IPS-18a (cell line): Measurements from ENCODE around the gene STK17A.

Experiments
- H3K27ac ChIP-seq: one replicate; pipeline ENCODE4 v1.5.1; 2013; ENCODE audit warnings: low read length
- H3K27me3 ChIP-seq: one replicate; pipeline ENCODE4 v1.6.1; 2013; ENCODE audit warnings: mild to moderate bottlenecking, low read length; ENCODE audit not compliant: control insufficient read depth, insufficient read depth
- H3K36me3 ChIP-seq: one replicate; pipeline ENCODE4 v1.6.1; 2013; ENCODE audit warnings: low read depth, low read length; ENCODE audit not compliant: control insufficient read depth
- H3K4me1 ChIP-seq: one replicate; pipeline ENCODE4 v1.6.1; 2013; ENCODE audit warnings: low read depth, low read length; ENCODE audit not compliant: control insufficient read depth
- H3K4me3 ChIP-seq: one replicate; pipeline ENCODE4 v1.5.1; 2013; ENCODE audit warnings: low read length
- H3K9ac ChIP-seq: one replicate; pipeline ENCODE4 v1.6.1; 2013; ENCODE audit warnings: mild to moderate bottlenecking, low read length, moderate library complexity
- H3K9me3 ChIP-seq: one replicate; pipeline ENCODE4 v1.6.1; 2013; ENCODE audit warnings: low read depth, low read length; ENCODE audit not compliant: control insufficient read depth

The STK17A gene

DNA sequence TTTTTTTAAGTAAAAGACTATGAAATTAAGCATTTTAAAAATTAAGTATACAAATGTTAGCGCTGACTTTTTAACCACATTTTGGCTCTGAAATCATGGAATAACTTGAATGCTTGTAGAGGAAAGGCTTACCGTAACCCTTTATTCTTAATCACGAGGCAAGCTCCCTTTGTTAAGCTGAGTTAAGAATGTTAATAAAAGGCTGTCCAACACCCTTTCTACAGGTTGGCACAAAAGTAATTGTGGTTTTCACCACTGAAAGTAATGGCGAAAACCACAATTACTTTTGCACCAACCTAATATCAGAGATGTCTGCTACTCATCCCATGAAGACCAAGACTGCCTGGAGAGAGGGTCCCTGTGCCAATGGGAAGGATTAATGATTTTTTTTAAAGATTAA, 70.6 kb downstream of the STK17A start:
- Histone ChIP-seq H3K36me3 (peaks cover 8% of the 10 kb centered on the region), H3K27me3 (no peaks in the 10 kb centered on the region), H3K27ac (no peak overlapping the region), H3K4me3 (no peak overlapping the region), H3K9me3 (no peaks in the 10 kb centered on the region), H3K9ac (no peak overlapping the region), H3K4me1 (peaks cover 31% of the 10 kb centered on the region)

DNA sequence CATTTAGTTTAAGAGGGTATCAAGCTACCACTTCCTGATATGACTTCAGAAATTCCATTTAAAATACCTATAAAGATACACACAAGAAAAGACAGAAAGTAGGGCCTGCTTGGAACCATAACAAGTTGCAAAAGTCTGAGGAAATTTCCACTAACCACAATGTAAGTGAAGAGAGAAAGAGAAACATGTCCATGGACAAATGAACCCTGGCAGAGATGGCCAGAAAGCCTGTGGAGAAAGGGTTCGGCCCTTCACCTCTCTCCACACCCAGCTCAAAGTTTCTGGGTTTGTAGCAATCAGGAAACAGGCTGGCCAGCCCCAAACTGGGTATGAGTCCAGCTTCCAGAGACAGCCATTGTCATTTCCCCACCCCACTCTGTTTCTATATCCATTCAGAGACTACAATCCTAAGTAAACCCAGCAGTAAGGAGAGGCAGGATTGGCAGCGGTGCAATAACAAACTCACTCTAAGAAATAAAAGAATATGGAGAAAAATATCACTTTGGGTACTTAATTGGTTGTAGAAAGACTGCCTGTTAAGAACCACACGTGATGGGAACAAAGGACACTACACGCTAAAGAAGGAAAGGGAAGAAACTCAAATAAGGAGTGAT, 71.1 kb downstream of the STK17A start:
- no peaks in the 10 kb centered on the region for H3K27me3 ChIP-seq
- peaks cover 8% of the 10 kb centered on the region for H3K36me3 ChIP-seq
- H3K4me1 ChIP-seq: peaks cover 33% of the 10 kb centered on the region
- H3K9ac ChIP-seq: no peak overlapping the region
- no peak overlapping the region for H3K4me3 ChIP-seq
- H3K9me3 ChIP-seq: no peaks in the 10 kb centered on the region
- H3K27ac ChIP-seq: no peak overlapping the region

DNA sequence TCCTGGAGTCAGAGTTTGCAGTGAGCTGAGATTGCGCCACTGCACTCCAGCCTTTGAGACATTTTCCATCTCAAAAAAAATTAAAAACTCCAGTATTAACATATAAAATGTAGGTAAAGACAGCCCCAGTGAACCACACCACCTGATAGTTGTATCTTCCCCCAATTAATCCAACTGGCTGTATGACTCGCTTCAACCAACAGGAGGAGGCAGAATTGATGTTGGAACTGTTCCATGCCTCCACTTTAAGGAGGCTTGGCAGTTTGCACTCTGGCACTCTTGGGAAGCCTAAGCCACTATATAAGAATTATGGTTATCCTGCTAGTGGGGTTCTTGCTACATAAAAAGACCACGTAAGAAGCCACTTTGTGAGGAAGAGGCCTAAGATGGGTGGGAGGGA, 72.7 kb downstream of the STK17A start:
- Histone ChIP-seq H3K4me3 (no peak overlapping the region), H3K27me3 (no peaks in the 10 kb centered on the region), H3K27ac (no peak overlapping the region), H3K9me3 (no peaks in the 10 kb centered on the region), H3K4me1 (peaks cover 39% of the 10 kb centered on the region), H3K36me3 (no peaks in the 10 kb centered on the region), H3K9ac (no peak overlapping the region)

DNA sequence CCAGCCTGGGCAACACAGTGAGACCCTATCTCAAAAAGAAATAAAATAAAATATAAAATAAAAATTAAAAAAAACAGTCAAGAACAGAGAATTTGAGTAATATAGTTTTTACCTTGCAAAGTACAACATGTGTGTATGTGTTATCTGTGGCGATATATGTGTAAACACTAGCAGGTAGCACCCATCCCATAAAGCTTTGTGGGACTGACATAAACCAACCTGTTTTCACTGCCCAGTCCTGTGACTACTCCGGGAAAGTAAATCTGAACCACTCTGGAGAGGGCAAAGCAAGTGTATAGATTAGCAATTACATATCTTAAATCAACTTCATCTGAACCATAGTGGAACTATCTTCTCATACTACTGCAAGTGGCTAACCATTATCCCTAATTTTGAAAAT, 74.1 kb downstream of the STK17A start:
- H3K4me1 ChIP-seq: peaks cover 37% of the 10 kb centered on the region
- no peak overlapping the region for H3K27ac ChIP-seq
- no peaks in the 10 kb centered on the region for H3K27me3 ChIP-seq
- no peak overlapping the region for H3K9ac ChIP-seq
- no peak overlapping the region for H3K4me3 ChIP-seq
- no peaks in the 10 kb centered on the region for H3K36me3 ChIP-seq
- no peaks in the 10 kb centered on the region for H3K9me3 ChIP-seq

DNA sequence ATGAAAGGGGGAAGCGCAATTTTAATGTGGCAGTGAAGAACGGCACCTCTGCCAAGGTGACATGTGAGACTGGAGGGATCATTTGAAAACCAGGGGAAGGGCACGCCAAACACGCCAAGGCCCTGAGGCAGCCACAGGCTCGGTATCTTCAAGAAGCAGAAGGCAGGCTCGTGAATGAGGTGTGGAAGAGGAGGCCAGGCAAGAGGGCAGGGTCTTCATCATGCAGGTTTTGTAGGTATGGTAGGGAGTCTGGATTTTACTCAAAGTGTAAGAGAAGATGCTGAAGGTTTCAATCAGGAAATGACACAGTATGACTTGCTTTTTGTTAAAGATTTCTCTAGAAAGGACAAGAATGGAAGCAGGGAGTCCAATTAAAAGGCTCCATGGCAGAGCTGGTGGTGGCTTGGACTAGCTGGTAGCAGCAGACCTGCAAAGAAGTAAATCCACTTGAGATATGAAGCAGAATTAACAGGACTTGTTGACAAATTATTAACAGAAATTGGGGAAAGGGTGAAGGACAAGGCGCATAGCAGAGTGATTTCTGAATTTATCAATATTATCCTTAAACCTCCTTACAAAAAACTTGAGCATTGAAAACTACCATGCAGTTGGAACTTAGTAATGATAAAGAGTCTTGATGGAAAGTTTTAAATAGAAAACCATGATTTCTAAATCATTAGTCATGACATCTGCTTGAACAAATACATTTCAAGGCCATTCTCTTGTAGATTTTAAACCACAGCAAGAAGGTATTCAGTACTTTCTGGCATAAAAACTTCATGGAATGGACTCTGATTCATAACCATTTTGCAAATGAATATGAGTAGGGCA, 76.0 kb downstream of the STK17A start:
- Histone ChIP-seq H3K9me3 (no peaks in the 10 kb centered on the region), H3K27me3 (no peaks in the 10 kb centered on the region), H3K4me1 (peaks cover 31% of the 10 kb centered on the region), H3K4me3 (peak overlapping the region; percentile 12), H3K27ac (peak overlapping the region; percentile 46), H3K36me3 (no peaks in the 10 kb centered on the region), H3K9ac (no peak overlapping the region)

DNA sequence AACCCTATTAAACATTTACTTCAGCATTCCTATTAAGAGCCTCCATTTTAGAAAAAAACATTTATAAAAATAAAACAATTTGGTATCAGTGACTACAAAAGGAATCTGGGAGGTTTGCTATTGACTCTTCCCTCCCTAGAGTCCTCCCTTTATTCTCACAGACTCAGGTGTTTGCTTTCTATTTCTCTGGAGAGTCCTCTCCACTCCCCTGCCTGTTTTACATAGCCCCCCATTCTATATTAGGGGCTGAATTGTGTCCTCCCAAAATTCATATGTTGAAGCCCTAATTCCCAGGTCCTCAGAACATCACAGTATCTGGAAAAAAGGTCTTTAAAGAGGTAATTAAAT, 76.6 kb downstream of the STK17A start:
- no peak overlapping the region for H3K9ac ChIP-seq
- no peaks in the 10 kb centered on the region for H3K27me3 ChIP-seq
- no peaks in the 10 kb centered on the region for H3K9me3 ChIP-seq
- no peaks in the 10 kb centered on the region for H3K36me3 ChIP-seq
- H3K4me3 ChIP-seq: no peak overlapping the region
- H3K4me1 ChIP-seq: peaks cover 29% of the 10 kb centered on the region
- no peak overlapping the region for H3K27ac ChIP-seq

DNA sequence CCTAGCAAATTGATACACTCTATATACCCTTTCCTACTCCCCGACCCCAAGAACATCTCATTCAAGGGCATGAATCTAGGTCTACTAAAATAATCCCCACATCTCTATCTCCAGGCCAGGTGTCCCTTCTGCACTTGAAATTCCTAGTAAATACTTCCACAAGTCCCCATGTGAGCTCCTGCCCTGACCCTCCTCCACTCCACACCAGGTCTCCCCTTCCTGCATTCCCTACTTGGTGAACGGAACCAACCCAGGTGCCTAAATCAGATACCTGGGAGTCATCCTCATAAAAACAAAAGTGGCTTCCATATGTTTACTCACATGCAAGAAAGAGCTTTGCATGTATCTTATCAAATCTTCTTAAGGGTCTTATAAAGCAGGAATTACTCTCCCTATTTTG, 77.2 kb downstream of the STK17A start:
- Histone ChIP-seq H3K9ac (no peak overlapping the region), H3K4me3 (no peak overlapping the region), H3K27me3 (no peaks in the 10 kb centered on the region), H3K4me1 (peaks cover 29% of the 10 kb centered on the region), H3K27ac (no peak overlapping the region), H3K9me3 (no peaks in the 10 kb centered on the region), H3K36me3 (no peaks in the 10 kb centered on the region)

DNA sequence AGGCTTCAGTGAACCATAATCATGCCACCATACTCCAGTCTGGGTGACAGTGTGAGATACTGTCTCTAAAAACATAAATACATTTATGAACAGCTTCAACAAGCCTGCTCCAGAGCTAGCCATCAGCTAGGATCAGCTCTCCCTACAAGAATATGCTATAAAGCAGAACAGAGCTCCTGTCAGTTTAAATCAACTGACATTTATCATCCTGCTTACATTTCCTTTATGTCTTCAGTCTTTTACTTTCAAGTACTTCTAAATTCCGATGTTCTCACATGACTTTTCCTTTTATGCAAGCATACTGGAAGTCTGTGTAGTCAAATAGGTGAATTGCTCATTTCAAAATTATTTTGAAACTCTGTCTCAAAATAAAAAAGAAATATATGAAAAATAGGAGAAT, 81.8 kb downstream of the STK17A start:
- H3K4me3 ChIP-seq: no peak overlapping the region
- peaks cover 16% of the 10 kb centered on the region for H3K4me1 ChIP-seq
- H3K27ac ChIP-seq: no peak overlapping the region
- no peaks in the 10 kb centered on the region for H3K36me3 ChIP-seq
- no peak overlapping the region for H3K9ac ChIP-seq
- H3K9me3 ChIP-seq: peaks cover 4% of the 10 kb centered on the region
- H3K27me3 ChIP-seq: no peaks in the 10 kb centered on the region

DNA sequence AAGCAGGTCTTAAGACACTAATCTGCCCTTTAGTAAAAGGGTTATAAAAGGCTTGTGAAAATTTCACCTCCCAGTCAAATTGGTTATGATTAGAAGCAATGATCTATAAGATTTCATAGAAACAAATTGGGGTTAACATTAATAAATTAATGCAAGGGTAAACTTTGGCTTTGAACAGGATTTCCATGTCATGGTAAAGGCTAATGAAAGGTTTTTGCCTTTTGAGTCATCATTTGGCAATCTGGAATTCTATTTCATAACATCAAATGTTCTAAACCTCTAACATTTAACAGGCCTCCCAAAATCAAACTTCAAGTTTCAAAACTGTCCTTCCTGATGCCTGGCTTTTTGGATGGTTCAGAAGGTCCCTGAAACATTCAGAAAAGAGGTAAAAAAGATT, 84.0 kb downstream of the STK17A start:
- Histone ChIP-seq H3K4me1 (peaks cover 6% of the 10 kb centered on the region), H3K9ac (no peak overlapping the region), H3K27me3 (no peaks in the 10 kb centered on the region), H3K27ac (no peak overlapping the region), H3K9me3 (peaks cover 4% of the 10 kb centered on the region), H3K36me3 (no peaks in the 10 kb centered on the region), H3K4me3 (no peak overlapping the region)

DNA sequence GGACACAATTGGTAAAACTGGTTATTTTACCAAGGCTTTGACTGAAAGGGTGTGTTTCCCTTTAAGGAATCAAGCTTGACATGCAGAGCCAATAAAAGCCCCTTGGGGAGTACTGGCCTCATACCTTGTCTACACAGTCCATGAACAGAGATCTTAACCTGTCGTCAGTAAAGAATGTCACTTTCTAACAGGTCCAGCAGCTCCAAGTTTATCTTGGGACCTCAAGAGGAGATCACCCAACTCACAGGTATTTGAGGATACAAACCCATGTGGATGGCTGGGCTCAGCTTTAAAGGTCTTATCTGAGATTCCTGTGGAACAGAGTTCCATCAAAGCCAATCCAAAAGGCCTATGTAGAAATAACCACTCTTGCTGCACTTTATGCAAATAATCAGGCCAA, 85.1 kb downstream of the STK17A start:
- Histone ChIP-seq H3K4me1 (peaks cover 6% of the 10 kb centered on the region), H3K9ac (no peak overlapping the region), H3K27me3 (no peaks in the 10 kb centered on the region), H3K27ac (no peak overlapping the region), H3K9me3 (peaks cover 4% of the 10 kb centered on the region), H3K36me3 (no peaks in the 10 kb centered on the region), H3K4me3 (no peak overlapping the region)

DNA sequence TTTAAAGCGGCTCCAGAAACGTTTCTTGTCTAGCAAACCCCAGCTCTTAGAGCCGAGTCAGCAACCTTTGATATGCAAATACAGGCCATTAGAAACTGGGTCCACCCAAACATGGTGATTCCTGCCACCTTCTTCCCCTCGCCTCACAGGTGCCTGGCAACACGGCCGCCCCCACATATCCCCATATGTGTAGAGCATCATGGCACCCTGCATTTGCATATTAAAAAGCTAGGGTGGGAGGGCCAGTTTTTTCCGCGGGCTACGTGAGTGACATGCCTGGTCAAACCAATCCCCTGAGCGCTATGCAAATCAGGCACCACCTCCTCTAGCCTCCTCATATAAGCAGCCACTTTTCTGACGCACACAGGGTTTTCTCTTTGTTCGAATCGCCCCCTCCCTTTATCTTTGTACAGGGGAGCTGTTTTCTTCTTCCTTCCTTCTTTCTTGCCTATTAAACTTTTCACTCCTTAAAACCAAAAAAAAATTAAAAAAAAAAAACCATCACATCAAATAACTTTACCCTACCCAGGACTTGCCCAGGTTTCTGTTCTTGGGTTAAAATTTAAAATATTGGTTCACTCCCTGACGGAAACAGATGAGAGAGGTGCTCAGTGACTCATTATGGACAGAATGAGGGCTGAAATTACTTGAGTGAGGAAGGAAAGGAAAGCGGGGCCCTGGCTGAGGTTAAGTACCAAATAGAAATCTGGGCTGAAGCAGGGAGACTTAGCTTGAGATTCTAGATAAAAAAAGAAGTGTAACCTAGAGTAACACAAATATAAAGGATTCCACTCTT, 86.6 kb downstream of the STK17A start:
- Histone ChIP-seq H3K9ac (peak overlapping the region; percentile 16), H3K27me3 (no peaks in the 10 kb centered on the region), H3K27ac (peak overlapping the region; percentile 75), H3K4me1 (peaks cover 6% of the 10 kb centered on the region), H3K4me3 (no peak overlapping the region), H3K9me3 (peaks cover 4% of the 10 kb centered on the region), H3K36me3 (no peaks in the 10 kb centered on the region)
